Activated naive CD4-positive, alpha-beta T cell (primary cell): ENCODE results near the gene GAB2.

Source experiments
- DNase-seq, 4 experiments: peaks; one replicate each; lab custom pipeline; 2025; lab: John Stamatoyannopoulos, UW

The GAB2 gene

GRCh38 chr11:78220218-78221157 lies 197.1 kb downstream of the GAB2 start:
- no peak for DNase-seq

- no peak for DNase-seq
Observed at GRCh38 chr11:78219493-78220217, 198.0 kb downstream of the GAB2 start.

GRCh38 chr11:78218707-78219492 lies 198.7 kb downstream of the GAB2 start:
- DNase-seq, result no peak

GRCh38 chr11:78217650-78218541 lies 199.7 kb downstream of the GAB2 start:
- no peak for DNase-seq

- no peak for DNase-seq
Observed at GRCh38 chr11:78216571-78217287, 200.9 kb downstream of the GAB2 start.

- DNase-seq, result no peak
Observed at GRCh38 chr11:78216021-78216420, 201.6 kb downstream of the GAB2 start.

- DNase-seq, result no peak
Observed at GRCh38 chr11:78214331-78215194, 203.1 kb downstream of the GAB2 start.

- no peak for DNase-seq
Observed at GRCh38 chr11:78213526-78214330, 203.9 kb downstream of the GAB2 start.

GRCh38 chr11:78212586-78213371 lies 204.8 kb downstream of the GAB2 start:
- no peak for DNase-seq

GRCh38 chr11:78211565-78211964 lies 206.1 kb downstream of the GAB2 start:
- no peak for DNase-seq

- DNase-seq, result no peak
Observed at GRCh38 chr11:78210000-78210608, 207.5 kb downstream of the GAB2 start.

- DNase-seq, result no peak
Observed at GRCh38 chr11:78209478-78209877, 208.1 kb downstream of the GAB2 start.

- DNase-seq, result no peak
Observed at GRCh38 chr11:78208257-78209165, 209.1 kb downstream of the GAB2 start.

- no peak for DNase-seq
Observed at GRCh38 chr11:78207532-78208256, 209.9 kb downstream of the GAB2 start.

GRCh38 chr11:78205691-78206090 lies 211.9 kb downstream of the GAB2 start:
- no peak for DNase-seq

- DNase-seq, result no peak
Observed at GRCh38 chr11:78205256-78205655, 212.4 kb downstream of the GAB2 start.
